ENCODE results near the gene SASH1.
"Not testable (repeated sequence)": the region's sequence is repeated elsewhere in the genome, so short reads cannot be mapped to it uniquely, and the experiment has no call there.

The SASH1 gene

GRCh38 chr6:148370176-148370575, 27.5 kb downstream of the SASH1 start:
- DNase-seq: peak; percentile 19

GRCh38 chr6:148374040-148374774, 31.6 kb downstream of the SASH1 start:
- no peak for DNase-seq

DNA sequence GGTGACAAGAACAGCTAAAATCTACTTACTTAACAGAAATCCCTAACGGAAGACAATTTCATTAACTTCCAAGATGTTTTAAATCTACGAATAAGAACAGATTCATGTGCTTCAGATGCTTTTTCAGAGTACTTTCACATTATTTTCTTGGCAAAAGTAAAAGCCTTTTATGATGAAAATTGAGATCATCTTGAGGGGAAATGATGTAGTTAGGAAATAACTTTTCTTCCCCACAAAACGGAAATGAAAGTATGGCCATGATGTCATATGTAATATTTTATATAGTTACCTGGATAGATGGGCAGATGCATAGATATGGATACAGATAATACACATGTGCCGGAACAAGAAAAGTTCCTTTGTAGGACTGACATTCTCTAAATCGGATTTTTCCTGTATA, 32.8 kb downstream of the SASH1 start:
- peak; percentile 24 for DNase-seq

- no peak for DNase-seq
Observed at GRCh38 chr6:148379481-148379880, 36.8 kb downstream of the SASH1 start.

- peak; percentile 67 for DNase-seq
Observed at GRCh38 chr6:148379966-148380713, 37.5 kb downstream of the SASH1 start.

GRCh38 chr6:148382051-148382450, 39.4 kb downstream of the SASH1 start:
- not testable (repeated sequence) for DNase-seq

GRCh38 chr6:148382861-148383260, 40.2 kb downstream of the SASH1 start:
- no peak for DNase-seq

- peak; percentile 92 for DNase-seq
Observed at GRCh38 chr6:148383658-148384368, 41.2 kb downstream of the SASH1 start.

DNA sequence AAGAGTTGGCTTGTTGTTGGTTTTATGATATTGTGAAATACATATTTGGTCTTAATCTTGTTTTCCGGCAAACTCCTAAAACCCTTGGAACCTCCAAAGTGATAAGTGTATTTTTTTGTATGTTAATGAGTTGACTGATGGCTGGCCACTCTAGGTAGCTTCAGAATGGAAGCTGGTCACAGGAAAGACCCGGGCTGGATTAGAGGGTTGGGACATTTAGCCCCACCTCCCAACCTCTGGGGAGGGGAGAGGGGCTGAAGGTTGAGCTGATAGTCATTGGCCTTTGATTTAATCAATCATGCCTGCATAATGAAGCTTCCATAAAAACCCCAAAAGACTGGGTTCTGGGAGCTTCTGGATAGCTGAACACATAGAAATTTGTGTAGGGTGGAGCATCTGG, 42.7 kb downstream of the SASH1 start:
- DNase-seq: peak; percentile 69

DNA sequence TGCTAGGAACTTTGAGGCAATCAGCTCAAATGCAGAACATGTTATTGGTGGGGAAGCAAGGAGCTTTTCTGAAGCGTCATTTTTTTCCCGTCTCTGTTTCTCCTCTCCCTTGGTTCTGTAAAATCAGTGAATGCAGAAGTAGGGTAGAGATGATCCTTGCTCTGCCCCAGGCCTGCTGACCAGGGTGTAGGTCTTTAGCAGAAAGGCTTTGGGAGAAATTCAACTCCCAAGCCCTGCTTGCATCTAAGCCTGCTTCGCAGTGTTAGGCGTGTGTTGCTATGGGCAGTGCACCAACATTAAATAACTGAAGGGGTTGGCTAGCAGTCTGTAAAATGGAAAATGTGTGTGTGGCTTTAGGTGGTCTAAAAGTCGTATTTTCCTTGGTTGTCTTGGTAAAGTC, 45.9 kb downstream of the SASH1 start:
- peak; percentile 48 for DNase-seq

DNA sequence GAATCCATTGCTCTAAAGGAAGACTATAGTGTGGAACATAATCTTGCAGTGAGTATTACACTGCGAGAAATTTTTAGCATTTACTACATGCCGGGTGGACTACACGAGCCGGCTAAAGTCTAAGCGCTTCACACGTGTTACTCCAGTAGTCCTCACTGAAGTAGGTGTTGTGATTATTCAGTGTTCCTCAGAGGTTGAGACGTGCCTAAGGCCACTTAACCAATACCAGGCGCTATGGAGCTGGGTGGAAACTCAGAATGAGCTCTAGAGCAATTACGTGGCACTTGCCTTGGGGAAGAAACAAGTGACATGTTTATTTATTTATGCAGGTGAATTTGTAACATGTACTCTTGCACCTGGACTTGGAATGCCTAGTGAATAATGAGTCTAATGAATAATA, 46.4 kb downstream of the SASH1 start:
- no peak for DNase-seq

DNA sequence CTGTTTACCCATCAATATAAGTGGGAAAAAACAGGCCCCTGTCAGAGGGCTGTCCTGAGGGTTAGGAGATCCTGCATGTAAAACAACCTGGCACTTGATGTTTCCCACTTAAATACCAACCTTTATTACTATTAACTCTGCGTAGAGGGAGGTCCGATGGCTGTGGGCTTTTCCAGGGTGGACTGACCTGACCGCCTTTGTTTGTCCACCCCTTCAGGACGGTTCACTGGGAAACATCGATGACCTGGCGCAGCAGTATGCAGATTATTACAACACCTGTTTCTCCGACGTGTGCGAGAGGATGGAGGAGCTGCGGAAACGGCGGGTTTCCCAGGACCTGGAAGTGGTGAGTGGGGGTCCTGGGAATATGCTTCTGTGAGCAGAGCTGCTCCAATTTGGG, 47.3 kb downstream of the SASH1 start:
- no peak for DNase-seq

- DNase-seq: not testable (repeated sequence)
Observed at GRCh38 chr6:148392127-148392526, 49.5 kb downstream of the SASH1 start.

DNA sequence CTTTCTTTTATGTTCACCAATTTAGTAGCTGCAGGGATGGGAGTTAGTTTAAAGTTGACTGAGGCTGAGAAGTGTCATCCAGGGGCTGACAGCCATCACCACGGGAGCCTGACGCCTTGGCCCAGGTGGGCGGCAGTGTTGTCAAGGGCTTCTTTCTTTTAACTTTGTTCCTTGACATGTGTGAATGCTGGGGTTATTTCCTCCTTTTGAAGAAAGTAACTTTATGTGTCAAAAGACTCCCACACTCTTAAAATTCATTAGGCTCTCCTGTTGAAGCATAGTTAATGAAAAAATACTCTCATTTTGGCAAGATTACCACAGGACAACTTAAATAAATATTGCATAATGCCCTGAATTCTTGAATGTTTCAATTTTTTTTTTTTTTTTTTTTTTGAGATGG, 50.0 kb downstream of the SASH1 start:
- DNase-seq: peak; percentile 31

GRCh38 chr6:148395583-148396101, 53.0 kb downstream of the SASH1 start:
- DNase-seq: no peak

- DNase-seq: no peak
Observed at GRCh38 chr6:148396411-148396810, 53.8 kb downstream of the SASH1 start.

GRCh38 chr6:148396926-148397325, 54.3 kb downstream of the SASH1 start:
- DNase-seq: no peak

DNA sequence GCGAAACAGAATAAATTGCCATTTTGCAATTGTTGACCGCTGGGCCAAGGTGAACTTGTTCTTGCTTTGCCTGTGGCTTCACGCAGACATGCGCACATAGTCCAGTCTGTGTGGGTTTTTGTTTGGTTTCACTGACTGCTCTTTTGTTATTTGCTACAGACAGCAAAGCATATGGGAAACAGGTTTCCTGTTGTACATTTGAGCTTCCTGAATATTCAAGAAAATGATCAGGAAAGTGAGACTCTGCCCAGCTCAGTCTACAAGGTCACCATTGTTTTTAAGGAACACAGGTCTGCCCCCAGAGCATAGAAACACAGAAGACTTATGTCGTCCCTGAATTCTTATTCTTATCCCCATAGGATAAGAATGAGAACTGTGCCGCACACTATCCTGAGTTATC, 55.6 kb downstream of the SASH1 start:
- no peak for DNase-seq

GRCh38 chr6:148398678-148399077, 56.0 kb downstream of the SASH1 start:
- DNase-seq: no peak

GRCh38 chr6:148401571-148401970, 58.9 kb downstream of the SASH1 start:
- DNase-seq: no peak

DNA sequence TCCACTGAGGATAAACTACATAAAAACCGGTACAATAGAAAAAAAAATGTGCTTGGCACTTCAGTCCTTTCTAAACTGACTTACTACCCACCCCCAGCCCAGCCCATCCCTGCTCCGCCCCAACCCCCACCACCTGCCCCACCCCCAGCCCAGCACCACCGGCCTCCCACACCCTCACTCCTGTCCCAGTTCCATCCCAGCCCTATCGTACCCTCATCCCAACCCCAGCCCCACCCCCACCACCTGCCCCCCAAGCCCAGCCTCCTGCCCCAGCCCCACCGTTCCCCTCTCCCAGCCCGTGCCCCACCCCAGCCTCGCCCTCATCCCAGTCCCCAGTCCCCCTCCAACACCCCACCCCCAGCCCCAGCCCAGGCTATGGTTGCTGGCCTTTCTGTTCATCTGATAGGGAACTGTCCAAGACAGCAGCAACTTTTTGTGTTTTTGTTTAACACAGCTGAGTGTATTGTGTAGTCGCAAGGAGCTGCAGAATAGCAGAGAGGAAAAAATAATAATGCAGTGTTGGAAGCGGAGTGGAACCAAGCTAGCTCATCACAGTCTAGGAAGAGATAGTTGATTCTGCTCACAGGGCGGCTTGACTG, 61.9 kb downstream of the SASH1 start:
- DNase-seq: no peak

DNA sequence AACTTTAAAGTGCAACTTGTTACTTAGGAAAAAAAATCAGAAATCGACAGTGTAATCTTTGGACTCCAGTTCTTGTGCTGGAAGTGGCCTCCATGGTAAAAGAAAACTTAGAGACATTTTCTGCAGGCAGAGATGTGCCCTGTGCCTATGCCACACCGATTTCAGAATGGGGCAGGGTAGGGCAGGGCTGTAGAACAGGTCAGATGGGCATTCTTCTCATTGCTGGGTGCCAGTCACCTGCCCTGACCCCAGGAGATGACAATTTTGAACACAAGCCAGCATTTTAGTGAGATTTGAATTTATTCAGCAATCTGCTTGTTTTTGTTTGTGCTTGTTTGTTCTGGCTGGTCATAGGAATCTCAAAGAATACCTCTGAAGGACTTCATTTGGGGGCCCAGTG, 63.3 kb downstream of the SASH1 start:
- no peak for DNase-seq

Data from MV-4-11 (cell line).